ENCODE results near the gene RBM14. TPM values are rescaled to one million over a fixed set of nuclear protein-coding genes. Genes with fewer than 3 reads are reported as not detected.
A peak's percentile ranks its signal among the peaks of the same experiment; 100 is the strongest.

RBM14 gene
- total and polyA plus RNA-seq, 2 donors (not counting 3 experiments of a cell fraction or from before 2014, with no cell fraction given), result 44.0 to 104 TPM

DNA sequence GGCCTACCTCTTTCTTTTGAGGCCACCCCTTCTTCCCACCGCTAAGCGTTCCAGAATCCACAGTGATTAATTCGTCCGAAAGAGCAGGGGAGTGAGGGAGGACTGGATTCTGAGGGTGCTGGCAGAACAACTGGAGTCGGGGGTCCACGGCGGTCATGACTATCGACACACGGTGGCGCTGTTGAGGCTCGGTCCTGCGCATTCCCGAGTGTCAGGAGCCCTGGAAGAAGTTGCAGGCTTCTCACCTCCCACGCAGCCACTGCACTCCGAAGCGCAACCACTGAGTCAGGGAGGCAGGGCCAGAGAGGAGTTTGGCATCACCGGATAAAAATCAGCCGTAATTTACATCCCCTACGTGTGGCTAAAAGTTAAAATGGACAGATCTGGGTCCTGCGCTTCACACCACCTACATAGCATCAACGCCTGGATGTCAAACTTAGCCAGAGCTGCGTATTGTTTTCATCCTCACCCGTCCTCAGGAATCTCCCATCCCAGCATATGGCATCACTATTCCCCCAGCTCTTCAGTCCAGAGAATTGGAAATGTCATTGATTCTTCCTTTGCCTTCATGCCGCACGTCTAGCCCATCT, 37.3 kb upstream of the RBM14 start:
- H3K27ac ChIP-seq (ENCODE audit: insufficient read depth, low read depth, low read length), result no peak overlapping the region
- no peak overlapping the region for H3K9ac ChIP-seq (replicated peaks; ENCODE audit: extremely low read depth, insufficient read depth, low read length)
- H3K4me2 ChIP-seq (ENCODE audit: insufficient read depth, low read length), result no peak overlapping the region
- CTCF ChIA-PET, result interaction anchor here (0.8 to 5.8 kb wide), 10 partner anchors 10 to 255 kb away, joined by 3 to 143 read pairs (median 6); partner anchors contain the start of genes CCDC87, CCS, CTSF and RBM4
- peak; percentile 69 for DNase-seq (ENCODE audit: low read depth, low spot score)
- no peaks in the 10 kb centered on the region for H3K4me1 ChIP-seq (ENCODE audit: control insufficient read depth, extremely low read depth, insufficient read depth, low read length)
- POLR2A ChIA-PET, result interaction anchor here (1.2 kb wide), 1 partner anchor 99 kb away, joined by 5 read pairs; no protein-coding TSS in a partner anchor
- peak; percentile 77 for FAIRE-seq
- peaks cover 0 to 2% of the 10 kb centered on the region in 2 experiments for H3K27me3 ChIP-seq (ENCODE audit: control insufficient read depth in 2 of 2, insufficient read depth in 2 of 2, low read length in 2 of 2)
- TF ChIP-seq CTCF (IDR thresholded peaks at IDR 0.05; ENCODE audit: extremely low read depth in 1 of 2, insufficient read depth in 1 of 2, low read depth in 1 of 2, low read length in 2 of 2) (peak; percentile 76 to 88), MYC (IDR thresholded peaks at IDR 0.05; ENCODE audit: low read depth, low read length) (no peak)
- no TSS peak for BruUV-seq (replicated peaks)
- H2AFZ ChIP-seq (ENCODE audit: low read depth, low read length), result no peak overlapping the region
- no peaks in the 10 kb centered on the region for H3K9me3 ChIP-seq (replicated peaks; ENCODE audit: control insufficient read depth, insufficient read depth, low read length)
- no peaks in the 10 kb centered on the region for H3K9me1 ChIP-seq (replicated peaks; ENCODE audit: control insufficient read depth, extremely low read depth, insufficient read depth, low read length)
- no peaks in the 10 kb centered on the region for H3K79me2 ChIP-seq (ENCODE audit: control insufficient read depth, insufficient read depth, low read length)
- H3K36me3 ChIP-seq (ENCODE audit: control insufficient read depth in 2 of 2, extremely low read depth in 1 of 2, insufficient read depth in 2 of 2, low read length in 2 of 2), result no peaks in the 10 kb centered on the region
- intact Hi-C loops (cut with micrococcal nuclease) (loop anchor here (1.0 to 2.0 kb wide), 3 partner anchors 99 to 304 kb away; no protein-coding TSS in a partner anchor), dilution Hi-C loops (cut with MboI; ENCODE audit: extremely low pct_ligation_motif_present, low sequenced_read_pairs) (no loop called here)
- H4K20me1 ChIP-seq (replicated peaks; ENCODE audit: control insufficient read depth, extremely low read depth, insufficient read depth, low read length), result no peaks in the 10 kb centered on the region
- H3K4me3 ChIP-seq (replicated peaks in 1 of 3; ENCODE audit: insufficient read depth in 1 of 3, low read depth in 1 of 3, low read length in 3 of 3), result no peak overlapping the region

DNA sequence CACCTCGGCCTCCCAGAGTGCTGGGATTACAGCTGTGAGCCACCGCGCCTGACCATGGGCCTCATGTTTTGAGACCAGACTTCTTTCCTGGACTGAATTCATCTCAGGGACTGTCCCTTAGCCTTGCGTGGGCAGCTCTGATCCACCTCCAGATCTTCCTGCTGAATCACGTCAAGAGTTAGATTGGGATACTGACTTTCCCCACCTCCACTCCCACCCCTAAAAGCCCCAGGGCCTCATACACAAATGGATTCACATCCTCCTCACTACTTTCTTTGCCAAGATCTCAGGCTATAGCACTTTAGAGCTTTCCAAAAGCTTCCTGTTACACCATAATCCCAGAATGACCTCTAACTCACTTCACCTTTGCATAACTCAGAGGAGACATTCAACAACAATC, 35.6 kb upstream of the RBM14 start:
- dilution Hi-C loops (cut with MboI; ENCODE audit: extremely low pct_ligation_motif_present, low sequenced_read_pairs), result no loop called here
- TF ChIP-seq EZH2 (IDR thresholded peaks at IDR 0.05; ENCODE audit: borderline replicate concordance, low read depth, low read length, severe bottlenecking), result no peak
- TF ChIP-seq MAX (IDR thresholded peaks at IDR 0.05; ENCODE audit: insufficient read depth, insufficient read length), result no peak
- TF ChIP-seq POLR2A (IDR thresholded peaks at IDR 0.05; ENCODE audit: low read depth, low read length), result no peak
- TF ChIP-seq JUN (IDR thresholded peaks at IDR 0.05; ENCODE audit: borderline replicate concordance, insufficient read depth, insufficient read length, low read depth), result no peak
- no peak for TF ChIP-seq CTCF (IDR thresholded peaks at IDR 0.05; ENCODE audit: extremely low read depth in 1 of 2, insufficient read depth in 1 of 2, low read depth in 1 of 2, low read length in 2 of 2)
- no peak for TF ChIP-seq GATA2 (IDR thresholded peaks at IDR 0.05; ENCODE audit: insufficient read depth, insufficient read length, low read depth, low read length)
- no peak for TF ChIP-seq FOS (IDR thresholded peaks at IDR 0.05; ENCODE audit: borderline replicate concordance, insufficient read depth, low read length)
- no peak for TF ChIP-seq POLR2AphosphoS5 (IDR thresholded peaks at IDR 0.05; ENCODE audit: insufficient read depth, low read depth, low read length)
- TF ChIP-seq MYC (IDR thresholded peaks at IDR 0.05; ENCODE audit: low read depth, low read length), result no peak
- POLR2A ChIA-PET, result interaction anchor here (0.6 to 1.3 kb wide), 2 partner anchors 30 to 97 kb away, joined by 4 to 6 read pairs; partner anchors contain the start of gene RBM4B

More for the DNA sequence above, 35.6 kb upstream of the RBM14 start:
- DNase-seq (ENCODE audit: low read depth, low spot score), result no peak
- Histone ChIP-seq H3K9ac (replicated peaks; ENCODE audit: extremely low read depth, insufficient read depth, low read length) (no peak overlapping the region), H3K4me1 (ENCODE audit: control insufficient read depth, extremely low read depth, insufficient read depth, low read length) (no peaks in the 10 kb centered on the region), H4K20me1 (replicated peaks; ENCODE audit: control insufficient read depth, extremely low read depth, insufficient read depth, low read length) (no peaks in the 10 kb centered on the region), H3K36me3 (ENCODE audit: control insufficient read depth in 2 of 2, extremely low read depth in 1 of 2, insufficient read depth in 2 of 2, low read length in 2 of 2) (no peaks in the 10 kb centered on the region), H3K9me1 (replicated peaks; ENCODE audit: control insufficient read depth, extremely low read depth, insufficient read depth, low read length) (no peaks in the 10 kb centered on the region), H3K9me3 (replicated peaks; ENCODE audit: control insufficient read depth, insufficient read depth, low read length) (no peaks in the 10 kb centered on the region), H3K4me3 (replicated peaks in 1 of 3; ENCODE audit: insufficient read depth in 1 of 3, low read depth in 1 of 3, low read length in 3 of 3) (no peak overlapping the region), H3K27ac (ENCODE audit: insufficient read depth, low read depth, low read length) (no peak overlapping the region), H3K79me2 (ENCODE audit: control insufficient read depth, insufficient read depth, low read length) (no peaks in the 10 kb centered on the region), H3K27me3 (ENCODE audit: control insufficient read depth in 2 of 2, insufficient read depth in 2 of 2, low read length in 2 of 2) (peaks cover 0 to 2% of the 10 kb centered on the region in 2 experiments), H3K4me2 (ENCODE audit: insufficient read depth, low read length) (no peak overlapping the region), H2AFZ (ENCODE audit: low read depth, low read length) (no peak overlapping the region)
- intact Hi-C loops (cut with micrococcal nuclease), result no loop called here
- no TSS peak for BruUV-seq (replicated peaks)
- FAIRE-seq, result no peak
- CTCF ChIA-PET, result interaction anchor here (0.6 to 5.8 kb wide), 5 partner anchors 12 to 102 kb away, joined by 3 to 143 read pairs (median 6); partner anchors contain the start of genes CCDC87, CCS, RBM4 and RBM4B
